GM18519 (cell line): ENCODE measurements around the gene ARPC1A.
"Not testable (repeated sequence)": the region's sequence is repeated elsewhere in the genome, so short reads cannot be mapped to it uniquely, and the experiment has no call there.

ENCODE experiments used
- ATAC-seq: cut with Tn5 transposase; IDR thresholded peaks from one replicate; pipeline ENCODE4 v1.9.1; 2021; ENCODE audit warnings: mild to moderate bottlenecking, moderate library complexity; ENCODE audit not compliant: unreplicated experiment, low FRiP score

ARPC1A gene

GRCh38 chr7:99404977-99405320 lies 79.3 kb downstream of the ARPC1A start:
- ATAC-seq, result no peak

GRCh38 chr7:99406557-99406956 lies 80.9 kb downstream of the ARPC1A start:
- ATAC-seq, result no peak

- no peak for ATAC-seq
These were observed 82.2 kb downstream of the ARPC1A start for GRCh38 chr7:99407872-99408378.

GRCh38 chr7:99408379-99409191 lies 82.9 kb downstream of the ARPC1A start, which contains the start of the genes BUD31 and PDAP1:
Gene BUD31, plus strand, starts transcription at chr7:99408969. Its CDS starts 2,124 bp downstream, at chr7:99411093.
Gene PDAP1, minus strand, starts transcription at chr7:99408597. Its CDS starts 49 bp downstream, at chr7:99408548.
- ATAC-seq, result peak; percentile 73

- ATAC-seq, result no peak
These were observed 83.5 kb downstream of the ARPC1A start for GRCh38 chr7:99409192-99409572.

- ATAC-seq, result no peak
These were observed 84.1 kb downstream of the ARPC1A start for GRCh38 chr7:99409806-99410205.

- no peak for ATAC-seq
These were observed 84.9 kb downstream of the ARPC1A start for GRCh38 chr7:99410635-99411034.

- not testable (repeated sequence) for ATAC-seq
These were observed 89.9 kb downstream of the ARPC1A start for GRCh38 chr7:99415513-99416127.
